GM19238 (cell line): ENCODE data around the gene C15orf61.

Experiments
- DNase-seq: peaks from one replicate; pipeline ENCODE4 v3.0.0; 2011; ENCODE audit warnings: low spot score; ENCODE audit not compliant: insufficient read length

C15orf61 gene

GRCh38 chr15:67548862-67549651 lies 28.1 kb downstream of the C15orf61 start:
- no peak for DNase-seq

- no peak for DNase-seq
Observed at GRCh38 chr15:67549736-67550135, 28.8 kb downstream of the C15orf61 start.

- no peak for DNase-seq
Observed at GRCh38 chr15:67550522-67550921, 29.6 kb downstream of the C15orf61 start.

- DNase-seq: no peak
Observed at GRCh38 chr15:67551207-67551743, 30.3 kb downstream of the C15orf61 start.

- no peak for DNase-seq
Observed at GRCh38 chr15:67554580-67554979, 33.6 kb downstream of the C15orf61 start.

- no peak for DNase-seq
Observed at GRCh38 chr15:67556976-67557570, 36.1 kb downstream of the C15orf61 start.

GRCh38 chr15:67558502-67558901 lies 37.6 kb downstream of the C15orf61 start:
- no peak for DNase-seq

GRCh38 chr15:67559158-67559557 lies 38.2 kb downstream of the C15orf61 start:
- no peak for DNase-seq

- no peak for DNase-seq
Observed at GRCh38 chr15:67559576-67559975, 38.6 kb downstream of the C15orf61 start.

- DNase-seq: no peak
Observed at GRCh38 chr15:67560320-67560719, 39.4 kb downstream of the C15orf61 start.

GRCh38 chr15:67563092-67563491 lies 42.2 kb downstream of the C15orf61 start:
- no peak for DNase-seq

GRCh38 chr15:67564021-67564967 lies 43.4 kb downstream of the C15orf61 start:
- DNase-seq: peak; percentile 19

- DNase-seq: no peak
Observed at GRCh38 chr15:67564968-67565345, 44.0 kb downstream of the C15orf61 start.

- no peak for DNase-seq
Observed at GRCh38 chr15:67569668-67570067, 48.7 kb downstream of the C15orf61 start.

GRCh38 chr15:67570875-67571647 lies 50.1 kb downstream of the C15orf61 start:
- DNase-seq: no peak

GRCh38 chr15:67571648-67572415 lies 50.9 kb downstream of the C15orf61 start:
- no peak for DNase-seq

GRCh38 chr15:67573194-67573593 lies 52.3 kb downstream of the C15orf61 start:
- no peak for DNase-seq

- no peak for DNase-seq
Observed at GRCh38 chr15:67575039-67575502, 54.1 kb downstream of the C15orf61 start.

- DNase-seq: no peak
Observed at GRCh38 chr15:67578020-67578600, 57.2 kb downstream of the C15orf61 start.

GRCh38 chr15:67579164-67579563 lies 58.2 kb downstream of the C15orf61 start:
- DNase-seq: no peak
